ENCODE data around the gene TNFSF12.

GRCh38 chr17:7590743-7591142 lies 41.9 kb downstream of the TNFSF12 start:
- TF ChIP-seq CHD4 (IDR thresholded peaks at IDR 0.05; ENCODE audit: borderline replicate concordance) (no peak), CTCF (IDR thresholded peaks at IDR 0.05) (no peak), CEBPB (IDR thresholded peaks at IDR 0.05) (no peak), MAX (IDR thresholded peaks at IDR 0.05) (peak; percentile 24; the same call in 1 of the 2 replicates), POLR2A (IDR thresholded peaks at IDR 0.05; ENCODE audit: low read length) (no peak), ZFP36 (IDR thresholded peaks at IDR 0.05; ENCODE audit: borderline replicate concordance, partially characterized antibody) (no peak), EP300 (IDR thresholded peaks at IDR 0.05) (no peak)

Measured in A549 (cell line).